ENCODE results near the gene ARHGEF2.

The ARHGEF2 gene

DNA sequence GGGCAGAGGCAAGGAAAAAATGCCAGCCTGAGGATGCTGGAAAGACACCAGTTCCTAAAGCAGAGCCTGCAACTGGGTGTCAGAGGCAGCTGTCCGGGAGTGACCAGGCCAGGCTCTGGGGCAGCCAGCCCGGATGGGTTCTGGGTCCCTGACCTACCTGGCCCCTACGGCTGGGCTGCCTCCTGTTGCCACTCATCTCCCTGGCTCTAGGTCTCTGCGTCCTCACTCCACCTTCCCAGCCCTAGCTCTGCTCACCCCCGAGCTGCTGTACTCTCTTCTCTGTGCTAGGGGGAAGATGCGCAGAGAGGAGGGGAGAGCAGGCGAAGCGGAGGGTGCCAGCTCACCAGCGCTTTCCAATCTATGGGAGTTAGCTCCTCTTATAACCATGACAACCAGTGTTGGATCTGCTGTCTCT, 9.0 kb downstream of the ARHGEF2 start:
- DNase-seq, result no peak

DNA sequence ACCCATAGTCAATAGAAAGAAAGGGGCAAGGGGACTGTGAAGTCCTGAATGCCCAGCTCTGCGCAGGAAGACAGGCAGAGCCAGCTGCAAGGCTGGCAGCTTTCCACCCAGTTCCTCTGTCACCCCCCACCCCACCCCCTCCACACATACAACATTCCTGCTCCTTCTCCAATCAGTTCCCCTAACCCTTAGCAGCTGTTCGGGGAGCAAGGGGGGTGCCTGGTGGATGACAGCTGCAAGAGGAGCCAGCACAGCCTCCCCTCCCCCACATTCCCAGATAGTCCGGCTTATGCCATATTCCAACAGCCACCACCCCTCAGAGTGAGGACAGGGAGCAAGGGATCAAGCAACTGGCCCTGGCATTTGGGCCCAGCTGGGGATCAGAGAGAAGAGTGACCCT, 9.7 kb downstream of the ARHGEF2 start:
- no peak for DNase-seq

DNA sequence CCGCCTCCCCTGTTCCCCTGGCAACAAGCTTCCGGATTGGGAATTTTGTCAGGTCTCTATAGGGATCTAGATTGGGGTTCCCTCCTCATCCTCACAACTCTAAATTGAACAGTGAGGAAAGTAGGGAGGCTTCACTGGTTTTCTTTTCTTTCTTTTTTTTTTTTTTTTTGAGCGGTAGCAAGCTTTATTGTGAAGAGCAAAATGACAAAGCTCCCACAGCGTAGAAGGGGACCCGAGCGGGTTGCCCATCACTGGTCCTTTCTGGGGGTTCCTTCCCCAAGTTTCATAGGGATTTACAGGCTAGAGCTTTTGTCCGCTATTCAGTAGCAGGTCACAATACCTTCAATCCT, 10.3 kb downstream of the ARHGEF2 start:
- no peak for DNase-seq

DNA sequence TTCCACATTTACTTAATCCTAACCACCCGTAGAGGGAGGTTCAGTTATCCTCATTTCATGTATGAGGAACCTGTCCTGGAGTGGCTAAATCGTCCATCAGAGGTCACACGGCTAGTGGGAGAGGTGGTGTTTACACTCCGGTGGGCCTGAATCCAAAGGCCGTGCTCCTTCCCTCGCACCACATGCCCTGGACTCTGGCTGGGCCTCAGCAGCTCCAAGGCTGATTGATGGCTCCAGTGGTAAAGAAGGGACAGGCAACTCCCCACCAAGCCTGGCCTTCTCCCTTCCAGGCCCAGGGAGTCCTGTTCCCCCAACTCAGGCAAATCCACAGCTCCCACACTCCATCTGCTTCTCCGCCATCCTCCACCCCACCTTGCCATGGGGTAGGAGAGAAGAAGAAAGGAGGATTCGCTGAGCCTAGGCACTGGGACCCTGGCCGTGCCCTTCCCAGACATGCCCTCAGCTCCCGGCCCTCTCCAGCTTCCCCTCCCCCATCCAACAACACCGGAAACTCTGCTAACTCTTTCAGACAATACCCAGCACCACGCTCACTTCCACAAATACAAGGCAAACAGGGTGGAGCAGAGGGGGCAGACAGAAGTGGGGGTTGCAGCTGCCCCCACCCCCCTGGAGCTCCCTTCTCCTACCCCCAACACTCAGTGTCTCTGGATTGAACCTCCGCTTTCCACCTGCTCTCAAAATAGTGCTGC, 10.9 kb downstream of the ARHGEF2 start:
- no peak for DNase-seq

DNA sequence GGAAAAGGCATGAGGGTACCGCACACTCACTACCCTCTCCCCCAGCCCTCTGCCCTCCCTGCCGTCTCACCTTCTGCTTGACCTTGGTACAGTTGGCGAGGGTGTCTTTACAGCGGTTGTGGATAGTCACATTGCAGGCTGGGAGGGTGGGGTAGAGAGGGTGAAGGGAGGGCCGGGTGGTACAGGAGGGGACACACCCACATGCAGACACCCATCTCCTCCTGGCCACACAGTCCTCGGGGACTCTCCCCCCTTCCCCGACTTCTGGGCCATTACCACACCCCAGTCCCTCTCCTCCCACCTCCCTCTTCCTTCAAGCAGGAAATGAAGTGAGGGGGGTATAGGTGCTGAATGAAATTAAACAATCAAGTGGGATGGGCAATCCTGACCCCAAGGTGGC, 11.6 kb downstream of the ARHGEF2 start:
- no peak for DNase-seq

DNA sequence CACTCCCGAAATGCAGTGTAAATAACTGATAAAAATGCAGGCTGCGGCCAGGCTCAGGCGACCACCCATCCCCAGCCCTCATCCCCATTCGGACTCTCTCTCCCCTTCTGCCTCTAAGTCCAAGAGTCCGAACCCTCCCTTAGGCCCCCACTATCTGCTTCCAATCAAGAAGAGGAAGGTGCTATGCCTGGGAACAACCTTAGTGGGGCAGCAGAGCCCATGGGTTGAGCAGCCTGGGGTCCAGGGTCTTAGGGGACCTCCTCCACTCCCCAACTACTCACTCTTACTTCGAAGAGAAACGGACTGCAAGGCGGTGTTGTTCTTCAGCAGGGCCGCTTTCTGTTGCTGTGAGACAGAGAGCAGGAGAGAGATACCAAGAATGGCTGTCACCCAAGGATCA, 12.2 kb downstream of the ARHGEF2 start:
- no peak for DNase-seq

DNA sequence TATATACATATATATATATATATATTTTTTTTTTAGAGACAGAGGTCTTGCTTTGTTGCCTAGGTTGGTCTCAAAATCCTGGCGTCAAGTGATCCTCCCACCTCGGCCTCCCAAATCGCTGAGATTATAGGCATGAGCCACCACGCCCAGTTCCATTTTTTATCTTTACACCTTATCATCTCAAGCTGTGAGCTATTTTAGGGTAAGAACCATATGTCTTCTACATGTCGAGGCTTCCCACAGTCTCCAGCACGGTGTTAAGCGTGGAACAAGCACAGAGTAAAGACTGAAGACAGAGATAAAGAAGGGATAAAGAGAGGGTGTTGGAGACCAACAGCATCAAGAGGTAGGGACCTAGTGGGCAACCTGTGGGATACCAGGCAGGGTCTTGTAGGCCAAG, 14.2 kb downstream of the ARHGEF2 start:
- DNase-seq, result no peak

DNA sequence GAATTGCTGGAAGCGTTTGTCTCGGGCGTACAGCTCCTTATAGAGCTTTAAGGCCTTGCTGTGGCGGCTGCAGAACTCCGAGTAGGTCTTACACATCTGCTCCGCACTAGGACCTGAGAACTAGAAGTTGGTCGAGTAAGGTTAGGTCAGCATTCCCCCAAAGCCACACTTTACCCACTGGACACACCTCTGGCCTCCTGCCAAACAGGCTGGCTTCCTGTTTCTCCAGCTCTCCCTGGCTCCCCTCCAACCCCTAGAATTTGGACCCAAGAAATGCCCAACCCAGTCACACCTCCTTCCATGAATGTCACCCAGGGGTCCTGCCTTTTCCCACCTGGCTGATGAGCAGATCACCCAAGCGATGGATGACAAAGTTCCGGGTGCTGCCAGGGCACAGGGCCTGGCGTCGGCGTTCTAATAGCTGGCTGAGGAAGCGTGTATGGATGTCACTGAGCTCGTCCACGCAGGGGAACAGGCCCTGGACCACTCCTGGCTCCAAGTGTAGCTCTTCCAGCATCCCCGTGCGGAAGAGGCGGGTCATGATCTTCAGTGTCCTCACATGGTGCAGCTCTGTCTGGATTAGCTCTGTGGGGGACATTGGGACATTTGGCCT, 15.6 kb downstream of the ARHGEF2 start:
- DNase-seq, result no peak

DNA sequence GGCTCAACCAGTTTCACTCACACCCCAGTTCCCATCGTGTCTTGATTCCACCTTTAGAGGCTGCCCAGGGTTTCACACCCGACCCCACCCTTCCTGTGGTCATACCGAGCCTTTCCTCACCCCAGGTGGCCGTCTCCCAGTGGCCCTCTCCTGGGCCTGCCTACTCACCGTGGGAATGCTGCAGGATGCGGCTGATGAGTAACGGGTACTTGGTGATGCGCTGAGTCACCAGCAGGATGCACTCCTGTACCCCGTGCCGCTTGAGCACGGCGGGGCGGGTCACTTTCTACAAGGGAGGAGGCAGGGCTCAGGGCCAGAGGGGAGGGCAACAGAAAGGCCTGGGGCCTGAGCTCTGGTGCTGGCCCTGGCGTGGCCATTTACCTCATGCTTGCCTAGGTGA, 16.4 kb downstream of the ARHGEF2 start:
- no peak for DNase-seq

DNA sequence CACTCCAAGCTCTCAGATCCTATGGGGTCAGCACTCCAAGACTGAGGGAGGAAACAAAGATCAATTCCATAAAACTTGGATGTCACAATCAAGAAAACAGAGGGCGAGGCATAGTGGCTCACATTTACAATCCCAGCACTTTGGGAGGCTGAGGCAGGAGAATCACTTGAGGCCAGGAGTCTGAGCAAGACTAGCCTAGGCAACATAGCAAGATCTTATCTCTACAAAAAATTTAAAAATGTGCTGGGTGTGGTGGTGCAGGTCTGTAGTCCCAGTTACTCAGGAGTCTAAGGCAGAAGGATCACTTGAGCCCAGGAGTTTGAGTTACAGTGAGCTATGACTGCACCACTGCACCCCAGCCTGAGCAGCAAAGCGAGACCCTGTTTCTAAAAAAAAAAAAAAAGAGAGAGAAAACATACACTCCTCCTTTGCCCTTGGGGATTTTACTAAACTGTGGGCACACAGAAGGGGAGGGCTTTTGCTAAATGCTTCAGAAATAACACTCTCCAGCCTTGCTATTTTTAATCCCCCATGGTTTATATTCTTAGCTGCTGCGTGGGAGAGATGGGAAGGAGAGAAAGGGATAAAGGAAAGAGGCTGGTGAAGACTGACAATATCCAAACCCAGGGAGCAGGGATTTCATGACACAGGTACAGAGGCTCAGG, 18.1 kb downstream of the ARHGEF2 start:
- DNase-seq, result no peak

DNA sequence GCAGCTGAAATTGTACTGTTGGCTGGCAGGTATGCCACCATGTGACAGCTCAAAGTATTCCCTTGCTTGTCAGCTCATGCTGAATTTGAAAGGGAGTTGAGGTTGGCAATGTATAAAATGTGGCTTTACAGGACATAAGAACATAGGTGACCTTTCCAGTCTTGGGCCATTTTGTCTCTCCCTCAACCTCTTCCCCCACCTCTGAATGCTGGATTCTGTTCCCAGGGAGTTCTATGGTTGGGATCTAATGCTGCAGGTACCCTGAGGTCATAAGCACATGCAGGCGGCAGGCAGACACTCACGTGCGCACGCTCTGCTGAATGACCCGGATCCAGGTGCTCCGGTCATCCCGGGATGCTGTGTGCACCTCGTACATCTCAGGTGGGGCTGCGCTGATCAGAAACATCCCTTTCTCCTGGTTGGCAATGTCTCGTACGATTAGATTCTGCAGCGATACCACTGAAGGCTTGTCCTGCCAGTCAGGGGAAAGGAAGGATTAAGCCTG, 20.9 kb downstream of the ARHGEF2 start:
- no peak for DNase-seq

DNA sequence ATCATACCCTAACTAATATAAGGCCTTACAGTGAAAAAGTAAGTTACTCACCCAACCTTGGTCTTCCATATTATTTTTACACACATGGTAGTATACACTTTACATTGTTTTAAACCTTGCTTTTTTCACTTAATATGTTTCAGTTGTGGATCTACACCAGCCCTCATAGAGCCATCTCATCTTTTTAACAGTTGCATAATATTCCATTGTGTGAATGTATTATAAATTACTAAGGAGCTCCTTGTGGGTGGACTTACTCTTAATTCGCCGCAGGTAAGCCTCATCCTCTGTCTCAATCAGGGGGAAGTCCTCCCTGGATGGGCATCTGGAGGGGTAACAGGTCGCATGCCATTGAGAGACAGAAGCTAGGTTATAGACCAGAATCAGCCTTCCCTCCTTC, 23.7 kb downstream of the ARHGEF2 start:
- DNase-seq, result no peak

DNA sequence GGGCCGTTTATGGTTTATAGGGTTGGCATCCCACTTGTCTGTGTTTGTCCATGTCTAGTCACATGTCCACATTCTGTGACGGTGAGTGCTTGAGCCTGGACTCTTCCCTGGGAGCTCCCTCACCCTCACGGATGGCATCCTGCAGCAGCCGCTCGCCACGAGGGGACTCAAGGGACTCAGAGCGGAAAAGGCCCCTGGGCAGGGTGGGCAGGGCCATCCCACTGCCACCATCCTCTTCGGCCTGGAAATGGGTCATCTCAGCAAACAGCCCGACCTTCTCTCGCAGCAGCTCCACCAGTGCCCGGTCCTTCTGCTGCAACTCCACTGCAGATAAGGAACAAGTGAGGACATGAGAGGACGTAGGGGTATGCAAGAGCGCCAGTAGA, 25.8 kb downstream of the ARHGEF2 start:
- DNase-seq, result no peak

DNA sequence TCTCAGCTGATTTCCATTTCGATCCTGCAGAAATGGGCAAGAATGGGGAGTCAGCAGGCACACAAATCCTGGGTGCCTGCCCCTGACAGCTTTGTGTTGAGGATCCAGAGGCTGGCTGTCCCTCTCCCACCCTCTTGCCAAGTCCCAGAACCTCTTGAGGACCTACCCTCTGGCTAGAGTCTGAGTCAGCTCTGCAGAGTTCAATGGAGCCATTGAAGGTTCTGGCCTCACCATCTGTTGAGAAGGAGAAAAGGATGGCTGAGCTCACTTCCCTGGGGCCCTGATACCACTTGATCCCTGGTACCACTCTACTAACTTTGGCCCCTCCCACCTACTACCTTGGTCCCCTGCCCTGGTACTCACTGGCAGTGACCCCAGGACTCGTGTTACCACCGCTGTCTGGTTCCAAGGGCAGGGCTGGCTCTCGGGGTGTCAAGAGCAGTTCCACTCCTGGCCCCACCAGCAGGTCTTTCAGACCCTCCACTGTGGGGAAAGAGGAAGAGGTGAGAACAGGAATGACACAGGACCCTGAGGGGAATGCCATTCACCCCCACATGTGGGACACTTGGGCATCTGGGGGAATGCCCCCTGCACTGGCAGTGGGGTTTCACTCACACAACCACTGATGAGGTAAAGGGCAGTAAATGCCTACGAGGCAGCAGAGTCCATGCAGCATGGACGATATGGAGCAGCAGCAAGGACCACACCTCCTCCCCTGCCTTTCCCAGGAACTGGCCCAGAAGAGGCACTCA, 26.4 kb downstream of the ARHGEF2 start:
- DNase-seq, result no peak

DNA sequence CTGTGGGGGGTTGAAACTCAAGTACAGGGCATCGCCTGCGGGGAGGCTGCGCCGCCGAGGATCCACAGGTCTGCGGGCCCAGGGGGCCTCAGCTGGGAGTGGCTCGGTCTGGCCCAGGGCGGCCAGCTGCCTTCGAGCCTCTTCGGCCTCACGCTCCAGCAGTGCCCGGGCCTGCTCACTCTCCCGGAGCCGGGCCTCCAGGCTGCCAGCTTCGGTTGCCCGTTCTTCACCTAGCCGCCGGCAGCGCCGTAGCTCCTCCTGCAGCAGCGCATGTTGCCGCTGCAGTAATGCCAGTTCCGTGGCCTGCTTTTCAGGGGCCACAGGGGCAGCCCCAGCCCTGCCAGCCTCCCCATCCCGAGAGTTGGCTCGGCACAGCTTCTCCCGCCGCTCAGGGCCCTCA, 27.5 kb downstream of the ARHGEF2 start:
- no peak for DNase-seq

DNA sequence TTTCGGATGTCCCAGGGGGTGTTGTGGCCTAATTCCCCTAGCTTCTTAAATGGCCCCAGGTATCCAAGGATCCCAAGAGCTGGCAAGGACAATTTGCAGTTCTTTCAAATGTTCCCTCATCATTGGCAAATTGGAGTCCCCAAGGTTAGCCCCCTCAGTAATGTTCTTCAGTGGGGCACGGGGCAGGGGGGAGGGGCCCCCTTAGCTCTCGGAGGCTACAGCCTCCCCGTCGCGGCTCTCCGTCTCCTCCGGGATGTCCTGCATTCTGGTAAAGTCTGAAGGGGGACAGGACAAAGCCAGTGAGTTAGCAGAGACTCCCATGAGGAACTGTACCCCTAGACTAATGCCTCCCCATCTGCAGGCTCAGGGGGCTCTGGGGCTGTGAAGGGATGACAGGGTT, 30.6 kb downstream of the ARHGEF2 start:
- no peak for DNase-seq

DNA sequence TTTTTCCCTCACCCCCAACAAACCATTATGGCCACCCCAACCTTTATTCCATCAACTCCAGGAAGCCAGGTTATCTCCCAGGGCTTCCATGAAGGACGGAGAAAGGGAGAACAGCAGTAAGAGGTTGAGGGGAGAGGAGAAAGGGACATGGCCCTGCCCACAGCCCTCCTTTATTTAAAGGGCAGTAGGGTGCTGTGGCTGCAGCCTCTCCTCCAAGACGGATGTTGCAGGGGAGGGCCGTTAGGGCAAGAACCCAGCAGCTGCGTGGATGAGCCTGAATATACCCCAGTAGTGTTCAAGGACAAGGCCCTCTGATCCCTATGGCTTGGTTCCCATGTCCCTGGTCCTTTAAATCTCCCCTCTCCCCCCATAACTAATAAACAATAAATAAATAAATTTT, 31.1 kb downstream of the ARHGEF2 start:
- no peak for DNase-seq

DNA sequence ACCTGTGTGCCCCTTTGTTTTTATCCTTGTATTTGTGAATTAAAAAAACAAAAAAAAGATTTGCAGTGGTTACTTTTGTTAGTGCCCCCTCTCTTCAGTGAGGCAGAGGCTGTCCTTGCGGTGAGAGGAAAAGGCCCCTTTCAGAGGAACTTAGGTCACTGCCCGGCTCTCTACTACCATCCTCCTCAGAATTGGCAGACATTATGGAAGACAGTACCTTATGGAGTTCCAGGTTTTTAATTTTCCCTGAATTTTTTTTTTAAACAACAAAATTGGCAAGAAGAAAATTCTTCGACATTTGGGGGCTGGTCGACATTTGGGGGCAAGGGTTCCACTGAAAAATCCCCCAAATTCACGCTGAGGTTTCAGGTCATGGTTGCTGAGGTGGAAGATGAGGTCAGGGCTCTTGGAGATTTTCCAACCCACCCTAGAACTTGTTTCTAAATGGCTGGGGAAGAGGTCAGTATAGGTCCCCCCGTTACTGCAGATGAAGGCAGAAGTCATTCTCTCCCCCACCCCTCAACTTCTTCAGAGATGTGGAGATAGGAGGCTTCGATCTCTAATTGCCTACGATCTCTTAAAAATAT, 31.6 kb downstream of the ARHGEF2 start:
- DNase-seq, result no peak

DNA sequence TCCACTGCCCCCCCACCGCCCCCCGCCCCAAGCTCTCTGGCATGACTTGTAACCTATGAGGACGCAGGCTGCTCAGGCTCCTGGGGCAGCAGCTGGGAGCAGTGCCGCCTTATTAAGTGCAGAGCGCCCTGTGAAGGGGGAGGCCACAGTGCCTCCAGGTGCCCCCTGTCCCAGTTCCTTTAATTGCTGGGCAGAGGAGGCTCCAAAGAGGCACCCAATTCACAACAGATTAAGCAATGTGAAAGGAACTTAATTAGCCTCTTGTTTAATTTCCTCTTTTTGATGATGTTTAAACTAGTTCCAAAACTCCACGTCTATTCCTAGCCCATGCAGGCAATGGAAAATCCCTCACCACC, 33.9 kb downstream of the ARHGEF2 start:
- no peak for DNase-seq

DNA sequence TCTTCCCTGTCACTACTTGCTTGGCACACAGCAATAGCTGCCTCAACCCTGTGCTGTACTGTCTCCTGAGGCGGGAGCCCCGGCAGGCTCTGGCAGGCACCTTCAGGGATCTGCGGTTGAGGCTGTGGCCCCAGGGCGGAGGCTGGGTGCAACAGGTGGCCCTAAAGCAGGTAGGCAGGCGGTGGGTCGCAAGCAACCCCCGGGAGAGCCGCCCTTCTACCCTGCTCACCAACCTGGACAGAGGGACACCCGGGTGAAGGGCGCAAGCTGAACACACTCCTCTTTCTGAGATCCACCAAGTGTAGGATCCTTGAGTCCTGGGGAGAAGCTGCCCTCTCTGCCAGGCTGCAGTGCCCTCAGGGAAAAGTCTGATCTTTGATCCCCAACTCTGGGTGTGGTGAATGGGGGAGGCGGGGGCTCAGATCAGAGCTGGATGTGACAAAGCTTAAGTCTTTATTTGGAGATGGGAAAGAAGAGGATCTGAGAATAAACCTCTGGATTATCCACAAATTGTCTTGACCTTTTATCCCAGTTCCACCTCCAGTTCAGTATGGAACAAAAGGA, 35.7 kb downstream of the ARHGEF2 start:
- DNase-seq, result no peak

DNA sequence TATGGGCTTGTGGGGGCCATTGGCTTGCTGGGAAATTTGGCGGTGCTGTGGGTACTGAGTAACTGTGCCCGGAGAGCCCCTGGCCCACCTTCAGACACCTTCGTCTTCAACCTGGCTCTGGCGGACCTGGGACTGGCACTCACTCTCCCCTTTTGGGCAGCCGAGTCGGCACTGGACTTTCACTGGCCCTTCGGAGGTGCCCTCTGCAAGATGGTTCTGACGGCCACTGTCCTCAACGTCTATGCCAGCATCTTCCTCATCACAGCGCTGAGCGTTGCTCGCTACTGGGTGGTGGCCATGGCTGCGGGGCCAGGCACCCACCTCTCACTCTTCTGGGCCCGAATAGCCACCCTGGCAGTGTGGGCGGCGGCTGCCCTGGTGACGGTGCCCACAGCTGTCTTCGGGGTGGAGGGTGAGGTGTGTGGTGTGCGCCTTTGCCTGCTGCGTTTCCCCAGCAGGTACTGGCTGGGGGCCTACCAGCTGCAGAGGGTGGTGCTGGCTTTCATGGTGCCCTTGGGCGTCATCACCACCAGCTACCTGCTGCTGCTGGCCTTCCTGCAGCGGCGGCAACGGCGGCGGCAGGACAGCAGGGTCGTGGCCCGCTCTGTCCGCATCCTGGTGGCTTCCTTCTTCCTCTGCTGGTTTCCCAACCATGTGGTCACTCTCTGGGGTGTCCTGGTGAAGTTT, 36.4 kb downstream of the ARHGEF2 start:
- DNase-seq, result no peak
